ENCODE data around the gene NR4A1.

Gene NR4A1

DNA sequence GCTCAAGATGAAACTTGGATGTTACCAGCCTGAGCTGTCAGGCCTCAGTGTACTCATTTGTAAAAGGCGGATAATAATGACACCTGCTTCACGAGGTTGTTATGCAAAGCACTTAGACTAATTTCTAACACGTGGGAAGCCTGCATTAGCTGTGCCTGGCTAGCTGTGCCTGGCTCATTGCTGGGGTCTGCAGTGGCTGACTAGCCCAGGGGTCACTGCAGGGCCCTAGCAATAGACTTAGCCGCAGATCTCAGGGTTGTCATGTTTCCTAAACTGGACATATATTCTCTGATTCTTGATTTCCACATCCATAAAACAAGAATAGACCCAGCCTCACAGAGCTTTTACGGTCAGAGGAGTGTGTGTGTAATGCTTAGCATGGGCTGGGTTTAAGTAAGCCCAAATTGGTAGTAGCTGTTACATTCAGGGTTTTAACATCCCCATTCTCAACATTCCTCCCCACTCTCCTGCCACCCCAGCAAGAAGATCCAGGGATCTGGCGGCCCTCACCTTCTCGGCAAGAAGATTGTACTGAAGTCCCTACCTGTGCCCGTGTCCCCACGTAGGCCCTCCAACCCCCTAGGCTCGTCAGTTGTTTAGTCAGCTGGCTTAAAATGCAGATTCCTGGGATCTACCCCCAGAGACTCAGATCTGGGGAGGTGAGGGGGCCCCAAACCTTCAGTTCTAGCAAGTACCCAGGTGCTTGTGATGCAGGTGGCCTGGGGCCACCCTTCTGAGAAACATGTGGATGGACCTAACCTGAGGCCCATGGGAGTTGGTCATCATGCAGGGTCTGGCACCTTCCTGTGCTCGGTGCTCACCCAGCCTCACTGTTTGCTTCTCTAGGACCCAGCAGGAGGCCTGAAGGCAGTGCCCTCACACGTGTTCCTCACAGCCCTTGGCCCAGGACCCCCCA lies 8.6 kb downstream of the NR4A1 start:
- DNase-seq: no peak

DNA sequence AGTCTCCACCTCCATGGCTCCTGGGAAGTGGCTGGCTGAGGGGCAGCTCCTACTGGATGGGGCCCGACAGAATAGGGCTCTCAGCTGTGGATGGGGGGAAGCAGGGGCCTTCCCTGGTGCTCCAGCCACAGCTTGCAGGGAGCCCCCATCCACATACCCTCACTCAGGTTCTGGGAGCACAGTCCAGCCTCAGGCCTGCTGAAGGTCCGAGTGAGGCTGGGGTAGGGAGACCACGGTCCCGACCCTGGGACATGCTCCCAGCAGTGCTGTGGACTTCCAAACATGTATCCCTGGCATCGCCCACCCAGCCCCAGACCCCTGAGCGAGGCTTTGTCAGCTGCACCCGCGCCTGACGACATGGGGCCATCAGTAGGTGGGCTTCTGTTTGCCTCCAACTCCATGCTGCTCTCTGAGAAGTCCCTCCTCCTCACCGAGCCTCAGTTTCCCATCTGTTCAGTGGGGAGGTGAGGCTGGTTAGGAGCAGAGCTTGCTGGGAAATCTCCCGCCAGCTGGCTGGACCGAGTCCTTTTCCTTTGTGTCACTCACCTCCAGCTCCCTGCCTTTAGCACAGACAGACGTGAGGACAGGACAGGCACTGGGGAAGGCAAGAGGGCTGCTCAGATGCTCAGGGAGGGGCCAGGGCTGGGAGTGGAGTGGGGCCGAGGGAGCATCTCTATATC lies 9.4 kb downstream of the NR4A1 start:
- no peak for DNase-seq

DNA sequence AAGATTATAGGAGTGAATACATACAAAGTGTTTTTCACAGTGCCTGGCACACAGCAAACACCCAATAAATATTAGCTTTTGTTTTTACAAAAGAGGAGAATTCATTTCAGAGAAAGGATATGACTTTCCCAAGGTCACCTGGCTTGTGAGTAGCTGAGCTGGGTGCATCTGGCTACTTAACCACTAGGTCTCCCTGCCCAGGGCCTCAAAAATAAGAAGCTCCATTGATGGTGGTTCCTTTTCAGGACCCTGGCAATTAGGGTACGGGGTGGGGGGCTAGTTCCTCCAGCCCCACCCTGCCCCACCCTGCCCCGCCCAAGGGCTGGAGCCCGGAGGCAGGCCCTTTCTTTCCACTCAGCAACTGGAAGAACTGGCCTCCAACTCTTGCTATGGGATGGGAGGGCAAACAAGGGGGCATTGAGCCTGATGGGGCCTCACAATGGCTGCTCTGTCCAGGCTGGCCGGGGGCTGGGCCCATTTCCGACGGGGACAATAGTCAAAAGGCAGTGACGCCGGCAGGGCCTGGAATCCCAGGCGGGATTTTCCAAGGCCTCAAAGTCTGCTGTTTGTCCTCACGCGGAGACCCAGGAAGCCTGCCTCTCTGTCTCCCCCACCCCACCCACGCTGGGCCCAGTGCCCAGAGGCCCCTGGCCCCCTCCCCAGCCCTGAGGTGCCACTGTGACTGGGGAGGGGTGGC lies 10.4 kb downstream of the NR4A1 start:
- no peak for DNase-seq

DNA sequence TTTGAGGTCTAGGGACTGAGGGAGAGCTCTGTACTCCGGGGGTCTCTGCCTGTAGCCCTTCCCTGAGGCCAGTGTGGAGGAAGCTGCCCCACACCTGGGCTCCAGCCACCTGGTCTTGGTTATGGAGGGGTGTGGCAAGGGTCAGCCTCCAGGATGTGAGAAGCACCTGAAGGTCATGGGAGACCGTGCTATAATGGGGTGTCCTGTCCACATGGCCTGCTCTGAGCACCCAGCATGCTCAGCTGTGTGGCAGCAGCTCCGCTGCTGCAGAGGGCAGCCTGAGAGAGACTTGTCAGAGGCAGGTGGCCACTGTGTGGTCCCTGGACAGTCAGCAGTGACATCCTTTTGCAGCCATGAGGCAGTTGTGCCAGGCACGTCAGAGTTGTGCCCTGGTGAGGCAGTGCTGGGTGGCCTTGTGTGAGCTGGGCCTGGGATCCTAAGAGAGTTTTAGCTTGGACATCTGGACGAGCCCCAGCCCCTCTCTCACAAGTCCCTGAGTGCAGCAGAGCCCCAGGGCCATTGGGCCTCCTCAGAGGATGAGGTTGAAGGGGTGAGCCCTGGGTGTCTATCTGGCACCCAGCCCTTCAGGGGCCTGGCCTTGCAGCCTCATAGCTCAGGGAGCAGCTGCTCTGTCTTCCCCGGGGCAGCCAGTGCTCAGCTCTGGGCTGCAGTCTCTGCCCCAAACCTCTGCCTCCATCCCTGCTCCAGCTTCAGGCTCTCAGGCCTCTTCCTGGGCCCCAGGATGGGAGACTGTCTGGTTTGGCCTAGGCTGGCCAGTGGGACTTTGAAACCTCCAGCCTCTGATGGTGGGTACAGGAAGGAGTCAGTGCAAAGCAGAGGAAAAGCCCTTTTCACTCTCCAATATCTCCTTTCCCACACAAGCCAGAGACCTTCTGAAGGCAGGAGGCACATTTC lies 11.2 kb downstream of the NR4A1 start:
- DNase-seq: no peak

DNA sequence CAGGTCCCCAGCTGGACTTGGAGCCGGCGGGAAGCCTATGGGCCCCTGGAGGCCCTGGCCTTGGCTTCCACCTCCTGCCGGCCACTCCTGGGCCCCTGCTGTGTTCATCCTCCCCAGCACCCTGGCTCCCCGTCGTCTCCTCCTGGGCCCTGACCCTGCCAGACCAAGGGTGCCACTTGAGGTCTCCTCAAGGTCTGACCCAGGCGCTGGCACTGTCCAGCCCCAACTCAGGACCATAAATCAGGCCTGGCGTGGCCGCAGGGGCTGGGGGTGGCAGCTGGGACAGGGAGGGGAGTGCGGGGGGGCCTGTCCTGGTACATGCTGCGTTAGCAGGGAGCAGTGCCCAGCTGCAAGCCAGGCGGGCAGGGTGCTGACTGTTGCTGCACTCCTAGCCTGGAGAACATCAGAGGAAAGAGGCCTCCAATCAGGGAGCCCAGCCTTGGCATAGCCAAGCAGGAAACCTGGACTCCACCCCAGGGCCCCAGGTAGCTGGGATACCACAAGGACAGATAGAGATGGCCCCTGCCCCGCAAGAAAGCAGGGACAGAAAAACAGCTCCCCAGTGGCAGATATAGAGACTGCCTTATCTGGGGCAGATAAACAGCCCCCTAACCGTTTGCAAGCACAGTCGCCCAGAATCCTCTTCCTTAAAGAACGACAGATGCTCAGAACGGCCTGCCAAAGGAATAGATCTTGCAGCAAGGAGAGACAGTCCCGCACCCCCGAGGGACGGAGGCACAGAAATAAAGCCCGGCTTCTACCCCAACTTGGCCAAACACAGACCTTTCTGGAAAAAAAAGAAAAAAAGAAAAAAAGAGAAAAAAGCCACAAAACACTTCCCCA lies 12.1 kb downstream of the NR4A1 start:
- DNase-seq: no peak

DNA sequence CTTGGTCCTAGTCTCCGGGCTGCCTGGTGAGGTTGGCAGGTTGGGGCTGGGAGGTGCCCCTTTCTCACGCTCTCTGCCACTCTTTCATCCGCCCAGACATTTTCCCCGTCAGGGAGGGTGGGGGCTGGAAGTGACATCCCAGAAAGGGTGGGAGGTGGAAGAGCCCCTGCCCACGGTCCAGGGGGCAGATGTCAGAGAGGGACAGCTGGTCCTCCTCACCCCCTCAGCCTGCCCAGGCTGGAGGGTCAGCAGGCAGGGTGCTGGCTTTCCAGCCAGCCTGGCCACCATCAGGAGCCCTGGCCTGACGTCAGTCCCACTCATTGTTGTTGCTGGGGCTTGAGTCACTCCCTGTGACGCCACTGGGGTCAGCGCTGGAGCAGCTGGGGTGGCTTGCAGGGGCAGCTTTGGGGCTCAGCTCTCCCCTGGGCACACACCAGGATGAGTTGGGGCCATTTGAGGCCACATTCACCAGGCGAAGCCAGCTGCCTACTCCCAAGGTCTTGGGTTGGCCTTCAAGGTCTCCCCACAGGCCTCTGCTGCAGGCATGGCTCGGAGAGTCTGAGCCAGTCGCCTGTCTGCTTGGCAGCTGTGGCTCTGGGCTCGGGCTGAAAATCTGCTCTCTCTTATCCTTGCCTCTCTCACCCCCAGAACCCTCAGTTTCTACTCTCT lies 12.9 kb downstream of the NR4A1 start:
- DNase-seq: no peak

DNA sequence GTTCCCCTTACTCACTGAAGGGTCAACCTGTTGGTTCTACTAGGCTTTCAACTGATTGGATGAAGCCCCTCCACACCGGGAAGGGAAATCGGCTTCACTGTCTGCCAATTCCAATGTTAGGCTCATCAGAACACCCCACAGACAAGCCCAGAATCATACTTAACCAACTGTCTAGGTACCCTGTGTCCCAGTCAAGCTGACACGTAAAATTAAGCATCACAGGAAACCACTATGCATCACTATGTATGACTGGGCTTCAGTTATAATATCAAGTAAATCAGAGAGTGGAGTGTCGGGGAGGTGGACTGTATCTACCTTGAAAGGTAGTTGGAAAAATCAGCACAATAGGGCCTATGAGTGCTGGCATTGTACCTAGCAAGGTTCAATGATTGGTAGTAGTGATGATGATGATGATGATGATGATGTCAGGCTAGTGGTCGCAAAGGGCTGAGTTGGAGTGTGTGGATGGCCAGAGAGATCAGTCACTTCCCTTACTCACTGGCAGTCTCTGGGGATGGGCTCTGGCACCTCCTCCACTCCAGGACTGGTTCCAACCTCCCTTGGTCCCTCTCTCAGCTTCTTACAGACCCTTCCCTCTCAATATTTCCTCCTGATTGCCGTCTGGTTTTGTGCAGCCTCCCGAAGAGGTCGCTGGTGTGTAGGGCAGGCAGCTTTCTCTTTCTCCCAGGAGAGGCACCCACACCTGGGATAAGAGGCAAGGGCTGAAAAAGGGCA lies 15.3 kb downstream of the NR4A1 start:
- DNase-seq: peak; percentile 47

DNA sequence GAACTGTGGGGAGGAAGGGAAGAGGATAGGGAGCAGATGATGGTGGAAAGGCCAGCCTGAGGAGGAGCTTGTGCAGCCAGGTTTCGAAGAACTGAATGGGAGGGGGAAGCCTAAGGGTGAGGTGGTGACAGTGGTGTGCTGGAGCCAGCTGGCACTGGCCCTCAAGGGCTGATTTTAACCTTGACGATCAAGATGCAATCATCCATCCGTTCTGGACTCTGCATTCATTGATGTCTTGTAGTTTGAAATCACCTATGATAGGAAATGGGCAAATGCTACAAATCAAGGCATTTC lies 15.8 kb downstream of the NR4A1 start:
- no peak for DNase-seq

DNA sequence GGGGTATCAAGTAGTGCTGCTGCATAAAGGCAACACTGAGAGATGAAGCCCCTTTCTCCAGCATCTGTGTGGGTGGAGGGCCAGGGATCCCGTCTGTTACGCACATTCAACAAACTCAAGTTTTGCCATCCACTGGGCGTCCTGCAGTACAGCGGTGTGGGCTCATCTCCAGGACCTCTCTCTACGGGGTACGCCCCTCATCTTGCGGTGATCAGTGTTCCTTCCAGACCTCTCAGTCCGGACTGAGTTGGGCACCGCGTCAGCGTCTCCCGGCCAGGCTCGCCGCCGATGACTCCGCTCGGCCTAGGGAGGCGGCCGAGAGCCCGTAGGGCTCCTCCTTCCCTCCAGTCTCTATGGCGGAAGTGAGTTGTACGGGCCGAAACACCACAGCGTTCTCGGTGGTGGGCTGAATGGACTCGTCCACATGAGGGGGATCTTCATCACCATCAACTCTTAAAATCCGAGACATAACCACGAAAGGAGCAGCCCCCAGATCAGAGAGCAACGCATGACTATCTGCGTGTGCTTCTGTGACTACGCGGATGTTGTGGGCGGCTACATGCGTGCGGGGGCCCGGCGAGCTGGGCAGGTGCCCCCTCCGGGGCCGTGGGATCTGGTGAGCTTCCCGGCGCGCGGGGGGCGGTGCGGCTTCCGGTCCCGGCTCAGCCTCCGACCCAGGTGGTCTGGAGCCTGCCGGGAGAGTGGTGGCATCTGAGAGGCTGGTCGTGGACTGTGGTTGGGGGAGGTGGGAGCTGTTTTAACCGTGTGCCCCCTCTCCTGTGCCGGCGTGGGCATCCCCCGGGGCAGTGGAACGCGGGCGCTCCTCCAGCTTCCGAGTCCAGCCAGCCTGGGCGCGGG lies 18.3 kb downstream of the NR4A1 start, which contains the start of gene ATG101:
ATG101 (plus strand) TSS at position 652 of the 858 bp plus-strand sequence. CDS start 3,673 bp downstream, outside the sequence.
- peak; percentile 98 for DNase-seq

DNA sequence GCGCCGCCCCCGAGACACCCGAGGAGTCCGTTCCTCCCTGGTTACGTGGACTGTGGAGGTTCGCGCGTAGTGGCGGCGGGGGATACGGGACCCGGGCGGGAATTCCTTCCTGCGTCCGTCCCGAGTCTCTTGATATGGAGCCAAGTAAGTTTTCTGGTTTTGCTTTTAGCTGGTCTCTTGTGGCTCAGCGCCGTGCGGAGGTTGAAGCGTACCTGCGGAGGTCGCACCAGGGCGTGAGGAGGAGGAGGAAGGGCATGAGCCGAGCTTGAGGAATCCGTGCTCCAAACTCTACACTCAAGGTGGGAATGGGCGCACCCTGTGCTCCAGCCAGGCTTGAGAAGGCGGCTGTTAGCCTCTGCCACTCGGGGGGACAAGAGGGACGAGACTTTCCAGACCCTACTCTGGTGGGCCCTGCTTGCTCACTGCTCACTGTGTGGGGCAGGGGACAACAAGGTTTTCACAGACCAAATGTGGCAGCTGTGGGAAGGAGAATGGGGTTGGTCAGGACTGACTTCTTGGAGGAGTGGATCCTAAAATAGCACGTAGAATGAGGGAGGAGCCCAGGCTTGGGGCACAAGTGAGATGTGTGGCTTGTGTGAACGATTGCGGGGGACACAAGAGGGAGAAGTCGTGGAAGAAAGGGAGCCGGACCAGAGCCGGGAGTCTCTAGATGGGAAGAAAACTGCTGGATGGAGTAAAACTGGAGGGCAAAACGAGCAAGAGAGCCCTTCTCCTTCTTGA lies 19.1 kb downstream of the NR4A1 start:
- no peak for DNase-seq

DNA sequence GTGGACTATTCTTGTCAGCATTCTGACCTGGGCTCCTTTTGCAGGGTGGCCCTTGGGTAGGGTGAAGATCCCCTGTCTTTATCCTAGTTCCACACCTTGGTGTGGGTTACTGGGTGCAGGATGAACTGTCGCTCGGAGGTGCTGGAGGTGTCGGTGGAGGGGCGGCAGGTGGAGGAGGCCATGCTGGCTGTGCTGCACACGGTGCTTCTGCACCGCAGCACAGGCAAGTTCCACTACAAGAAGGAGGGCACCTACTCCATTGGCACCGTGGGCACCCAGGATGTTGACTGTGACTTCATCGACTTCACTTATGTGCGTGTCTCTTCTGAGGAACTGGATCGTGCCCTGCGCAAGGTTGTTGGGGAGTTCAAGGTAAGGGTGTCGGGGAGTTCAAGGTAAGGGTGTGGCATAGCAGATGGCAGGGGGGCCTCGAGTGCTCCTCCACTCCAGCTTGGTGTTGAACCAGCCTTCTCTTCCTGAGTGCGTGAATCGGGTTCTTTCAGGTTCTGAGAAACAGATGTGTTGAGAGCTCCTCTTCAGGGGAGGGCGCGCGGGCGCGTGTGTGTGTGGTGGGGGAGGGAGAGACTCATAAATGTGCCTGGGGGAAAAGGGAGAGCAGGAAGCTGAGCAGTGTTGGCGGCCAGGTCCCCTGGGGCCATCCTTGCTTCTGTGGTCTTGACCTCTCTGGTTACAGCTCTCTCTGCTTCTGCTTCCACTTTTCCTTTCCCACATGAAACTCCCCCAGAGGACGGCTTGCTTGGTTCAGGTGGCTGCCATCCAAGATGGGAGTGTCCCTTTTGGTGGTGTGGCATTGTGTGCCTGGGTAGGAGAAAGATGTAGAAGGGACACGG lies 22.5 kb downstream of the NR4A1 start:
- peak; percentile 95 for DNase-seq

DNA sequence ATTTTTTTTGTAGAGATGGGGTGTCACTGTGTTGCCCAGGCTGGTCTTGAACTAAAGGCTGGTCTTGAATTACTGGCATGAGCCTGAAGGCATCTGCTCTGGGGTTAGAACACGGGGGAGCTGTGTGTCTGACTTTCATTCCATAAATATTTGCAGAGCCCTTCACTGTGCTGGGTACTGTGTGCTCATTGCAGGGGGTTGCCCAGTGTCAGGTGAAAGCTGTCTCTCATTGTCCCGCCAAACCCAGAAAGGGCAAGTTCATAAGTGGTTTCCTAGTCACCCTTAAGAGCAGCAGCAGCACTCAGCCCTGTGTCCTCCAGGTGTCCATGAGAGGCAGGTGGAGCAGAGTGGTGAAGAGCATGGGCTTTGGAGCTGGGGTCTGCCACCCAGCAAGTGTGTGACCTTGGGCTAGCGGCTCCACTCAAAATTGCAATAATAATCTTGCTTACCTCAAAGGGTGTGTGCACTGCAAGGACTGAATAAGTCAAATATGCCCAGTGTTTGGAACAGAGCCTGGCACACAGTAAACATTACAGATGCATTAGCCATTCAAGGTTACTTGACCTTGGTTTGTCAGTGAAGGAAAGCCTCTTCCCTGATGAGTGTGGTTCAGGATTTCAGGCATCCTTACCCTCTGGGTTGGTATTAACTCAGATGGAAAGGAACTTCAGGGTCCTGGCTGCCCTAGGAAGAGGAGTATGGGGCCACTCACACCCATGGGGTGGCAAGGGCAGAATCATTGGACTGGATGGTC lies 23.9 kb downstream of the NR4A1 start:
- DNase-seq: peak; percentile 80

DNA sequence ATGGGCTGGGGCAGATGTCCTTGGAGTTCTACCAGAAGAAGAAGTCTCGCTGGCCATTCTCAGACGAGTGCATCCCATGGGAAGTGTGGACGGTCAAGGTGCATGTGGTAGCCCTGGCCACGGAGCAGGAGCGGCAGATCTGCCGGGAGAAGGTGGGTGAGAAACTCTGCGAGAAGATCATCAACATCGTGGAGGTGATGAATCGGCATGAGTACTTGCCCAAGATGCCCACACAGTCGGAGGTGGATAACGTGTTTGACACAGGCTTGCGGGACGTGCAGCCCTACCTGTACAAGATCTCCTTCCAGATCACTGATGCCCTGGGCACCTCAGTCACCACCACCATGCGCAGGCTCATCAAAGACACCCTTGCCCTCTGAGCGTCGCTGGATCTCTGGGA lies 25.6 kb downstream of the NR4A1 start:
- no peak for DNase-seq

DNA sequence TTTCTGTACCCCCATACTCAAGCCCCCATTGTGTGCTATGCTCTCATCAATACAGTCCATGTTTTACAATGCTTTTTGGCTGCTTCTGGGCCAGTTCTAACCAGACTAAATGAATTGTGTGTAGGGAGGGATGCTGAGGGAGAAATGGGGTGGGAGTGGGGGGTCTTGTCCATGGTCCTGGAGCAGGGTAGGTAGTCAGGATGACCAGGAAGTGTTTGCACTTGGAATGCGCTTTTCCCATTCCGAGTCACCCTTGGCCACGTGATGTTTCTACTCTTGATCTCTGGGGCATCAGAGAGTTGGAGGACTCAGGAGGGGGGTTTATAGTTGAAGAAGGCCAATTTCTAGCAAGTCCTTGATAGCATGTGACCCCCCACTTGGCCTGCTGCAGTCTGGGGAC lies 27.0 kb downstream of the NR4A1 start:
- no peak for DNase-seq

DNA sequence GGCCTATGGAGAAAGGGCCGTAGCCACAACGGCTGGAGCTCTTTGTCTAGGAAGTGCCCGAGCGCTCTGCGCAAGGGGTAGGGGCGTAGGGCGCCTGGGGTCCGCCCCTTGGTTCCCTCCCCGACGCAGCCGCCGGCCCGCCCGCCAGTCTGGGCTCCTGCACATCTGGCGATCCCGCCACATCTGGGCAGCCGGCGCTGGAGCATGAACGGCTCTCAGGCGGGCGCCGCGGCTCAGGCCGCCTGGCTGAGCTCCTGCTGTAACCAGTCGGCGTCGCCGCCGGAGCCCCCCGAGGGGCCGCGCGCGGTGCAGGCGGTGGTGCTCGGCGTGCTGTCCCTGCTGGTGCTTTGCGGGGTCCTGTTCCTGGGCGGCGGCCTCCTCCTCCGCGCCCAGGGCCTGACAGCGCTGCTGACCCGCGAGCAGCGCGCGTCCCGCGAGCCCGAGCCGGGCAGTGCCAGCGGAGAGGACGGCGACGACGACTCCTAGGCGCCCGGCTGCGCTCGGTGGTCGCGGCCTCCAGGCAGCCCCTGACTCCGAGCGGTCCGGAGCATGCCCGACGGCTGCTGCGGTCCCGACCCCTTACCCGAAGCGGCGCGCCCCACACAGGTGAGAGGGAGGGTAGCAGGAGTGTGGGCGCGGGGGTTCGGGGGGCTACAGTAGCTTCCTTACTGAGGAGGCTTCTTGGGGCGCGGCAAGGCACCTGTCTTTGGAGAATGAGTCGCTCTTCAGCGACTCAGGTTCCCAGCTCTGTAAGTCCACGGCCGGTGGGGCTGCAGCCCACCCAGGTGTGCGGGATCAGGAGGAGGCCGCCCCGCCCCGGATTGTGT lies 28.5 kb downstream of the NR4A1 start, which contains the start of gene SMIM41:
SMIM41 (plus strand) TSS at position 129 of the 827 bp plus-strand sequence; CDS start at position 205, 76 bp downstream.
- no peak for DNase-seq

Measured in NCI-H69 (cell line).